HepG2 (cell line): Measurements from ENCODE around the gene CDKN1A. TPM values are rescaled to one million over a fixed set of nuclear protein-coding genes. Genes with fewer than 3 reads are reported as not detected.

Experiments
- ATAC-seq: fragments of 200-7000 bp; cut with Tn5 transposase; 3 replicates; pipeline ENCODE4 v1.9.1; 2020; ENCODE audit warnings: mild to moderate bottlenecking, moderate library complexity
- BruUV-seq: library from RNA; stranded (reverse); fragments of 400-500 nt; replicated peaks from 2 replicates; lab custom pipeline; 2021; lab: Mats Ljungman, UMichigan
- CTCF ChIA-PET: fragments of 300-600 bp; formaldehyde crosslinking; extraction: SDS; loops from one replicate; lab custom pipeline; 2021; ENCODE audit warnings: low total read pairs, inconsistent platforms, low intra/inter-chr PET ratio; lab: Yijun Ruan, JAX
- POLR2A ChIA-PET: fragments of 350-600 bp; sonication (Branson Sonifier 250); formaldehyde crosslinking; loops from one replicate; lab custom pipeline; 2020; ENCODE audit warnings: antibody characterized with exemption, inconsistent platforms; lab: Yijun Ruan, JAX
- DNase-seq: peaks from one replicate; pipeline ENCODE4 v3.0.0-alpha.2; 2015; ENCODE audit warnings: low spot score
- FAIRE-seq: peaks from 3 replicates; lab custom pipeline; 2011; peaks lifted over from hg19 to GRCh38; lab: Jason Lieb, UNC
- H2AFZ ChIP-seq: one replicate; pipeline ENCODE4 v1.6.1; 2011; ENCODE audit warnings: low read length, inconsistent platforms
- H3K27ac ChIP-seq: fragments of 300-600 bp; 3 replicates; pipeline ENCODE4 v1.8.0; 2011; ENCODE audit warnings: mixed run types, mild to moderate bottlenecking, mixed read lengths, low read length, inconsistent platforms; ENCODE audit not compliant: insufficient read depth; ENCODE audit errors: extremely low read length
- H3K27me3 ChIP-seq, 2 experiments: fragments of 200-600 bp in 1 of 2; 2 replicates in 1 of 2; 3 replicates in 1 of 2; pipeline versions ENCODE4 v1.6.0 to v1.8.0; 2011; ENCODE audit warnings: low read length in 2 of 2, mild to moderate bottlenecking in 2 of 2, moderate library complexity in 2 of 2, inconsistent platforms in 1 of 2; ENCODE audit not compliant: insufficient read depth in 2 of 2, control insufficient read depth in 1 of 2
- H3K36me3 ChIP-seq, 2 experiments: fragments of 200-600 bp in 1 of 2; replicated peaks in 1 of 2; 2 replicates in 1 of 2; 3 replicates in 1 of 2; pipeline versions ENCODE4 v1.5.1 to v1.8.0; 2011; ENCODE audit warnings: low read length in 2 of 2, inconsistent platforms in 1 of 2; ENCODE audit not compliant: insufficient read depth in 2 of 2, control insufficient read depth in 1 of 2
- H3K4me1 ChIP-seq: 2 replicates; pipeline ENCODE4 v1.5.1; 2012; ENCODE audit warnings: low read length, inconsistent platforms; ENCODE audit not compliant: insufficient read depth
- H3K4me2 ChIP-seq: 2 replicates; pipeline ENCODE4 v1.6.0; 2011; ENCODE audit warnings: low read depth, low read length, inconsistent platforms
- H3K4me3 ChIP-seq, 3 experiments: fragments of 200-600 bp in 1 of 3; sonication (generic), shearing (Covaris generic) in 1 of 3; replicated peaks in 1 of 3; 2 replicates each; pipeline ENCODE4 v1.5.1; 2011 to 2016; ENCODE audit warnings: low read length in 3 of 3, inconsistent platforms in 2 of 3, low read depth in 2 of 3, mild to moderate bottlenecking in 2 of 3, control low read depth in 1 of 3, mixed read lengths in 1 of 3; ENCODE audit not compliant: insufficient read depth in 1 of 3
- H3K79me2 ChIP-seq: one replicate; pipeline ENCODE4 v1.6.1; 2011; ENCODE audit warnings: low read length, inconsistent platforms; ENCODE audit not compliant: insufficient read depth
- H3K9ac ChIP-seq: 2 replicates; pipeline ENCODE4 v1.6.0; 2011; ENCODE audit warnings: mild to moderate bottlenecking, low read depth, low read length, inconsistent platforms; ENCODE audit not compliant: insufficient read depth
- H3K9me3 ChIP-seq: 2 replicates; pipeline ENCODE4 v1.5.1; 2012; ENCODE audit warnings: mild to moderate bottlenecking, low read length
- H4K20me1 ChIP-seq: 2 replicates; pipeline ENCODE4 v1.6.0; 2011; ENCODE audit warnings: inconsistent platforms, mild to moderate bottlenecking, low read length, moderate library complexity; ENCODE audit not compliant: insufficient read depth
- ARNT2 ChIP-seq: sonication (generic); formaldehyde crosslinking; IDR thresholded peaks from 2 replicates; pipeline ENCODE4 v1.8.0; 2022; ENCODE audit warnings: mild to moderate bottlenecking, low read depth, missing genetic modification reagents, moderate library complexity
- CHD4 ChIP-seq: fragments of 200-600 bp; sonication (generic); IDR thresholded peaks from 2 replicates; pipeline ENCODE4 v1.7.0; 2017; ENCODE audit warnings: mild to moderate bottlenecking, low read length, borderline replicate concordance
- FOXP4 ChIP-seq: sonication (generic); formaldehyde crosslinking; IDR thresholded peaks from 2 replicates; pipeline ENCODE4 v1.4.0; 2020; ENCODE audit warnings: missing genetic modification reagents
- TBX3 ChIP-seq: fragments of 450-650 bp; IDR thresholded peaks from 2 replicates; pipeline ENCODE4 v1.6.1; 2017; ENCODE audit warnings: antibody characterized with exemption, mild to moderate bottlenecking, inconsistent platforms, borderline replicate concordance
- ZNF230 ChIP-seq: sonication (generic); formaldehyde crosslinking; IDR thresholded peaks from 2 replicates; pipeline ENCODE4 v1.4.0; 2020; ENCODE audit warnings: mild to moderate bottlenecking, missing genetic modification reagents
- WGBS: methylation state at CpG from one replicate; pipeline ENCODE4 v1.1.6; 2017; ENCODE audit warnings: low lambda C conversion rate; 5-methylcytosine and 5-hydroxymethylcytosine counted together
- in situ Hi-C: cut with HindIII; loops from 2 replicates; pipeline ENCODE4 v1.10.0; 2017; ENCODE audit warnings: low pct_unique_long_range_greater_than_20kb; ENCODE audit not compliant: extremely low pct_ligation_motif_present
- intact Hi-C: fragments of 100-400 bp; cut with micrococcal nuclease; formaldehyde crosslinking; loops from one replicate; pipeline ENCODE4 v1.10.0; 2022; ENCODE audit not compliant: unreplicated experiment
- polyA plus RNA-seq, 8 experiments: library from polyadenylated mRNA; depleted of rRNA in 3 of 8; stranded (reverse) in 7 of 8; unstranded in 1 of 8; fragments of >200 nt; fragmentation: Illumina TruSeq in 4 of 8; extraction: Trizol in 4 of 8; gene quantifications; 2 replicates each; pipeline versions ENCODE4 v1.2.1 to v1.2.3, GENCODE V29; 2011 to 2016; ENCODE audit warnings: low read depth in 4 of 8, missing spikeins in 1 of 8, mixed read lengths in 1 of 8; ENCODE audit not compliant: insufficient read depth in 1 of 8
- total RNA-seq, 5 experiments: library from RNA; depleted of rRNA; stranded (reverse); fragments of >200 nt; fragmentation: Illumina TruSeq; extraction: Trizol; gene quantifications; 2 replicates each; pipeline ENCODE4 v1.2.3, GENCODE V29; 2016; ENCODE audit warnings: low read depth in 1 of 5
- TF ChIP-seq, protein P1 (sequence below): sonication (generic); formaldehyde crosslinking; conservative IDR thresholded peaks from 2 replicates; pipeline ENCODE4 v1.8.0; 2022; ENCODE audit warnings: missing genetic modification reagents
- TF ChIP-seq, protein P2 (sequence below): sonication (generic); formaldehyde crosslinking; IDR thresholded peaks from 2 replicates; pipeline ENCODE4 v1.4.0; 2020; ENCODE audit warnings: mild to moderate bottlenecking, missing genetic modification reagents
- TF ChIP-seq, protein P3 (sequence below): sonication (generic); formaldehyde crosslinking; IDR thresholded peaks from 2 replicates; pipeline ENCODE4 v1.8.1; 2023; ENCODE audit warnings: mild to moderate bottlenecking, missing genetic modification reagents, borderline replicate concordance
- TF ChIP-seq, protein P4 (sequence below): IDR thresholded peaks from 2 replicates; pipeline ENCODE4 v1.6.1; 2016; ENCODE audit warnings: mild to moderate bottlenecking
- TF ChIP-seq, protein P5 (sequence below): IDR thresholded peaks from 2 replicates; pipeline ENCODE4 v1.6.1; 2016; ENCODE audit warnings: control low read depth

Gene CDKN1A
- total and polyA plus RNA-seq, 2 of the 13 experiments (the other 11 are each of a cell fraction or from before 2014, with no cell fraction given), result 60.7 to 92.1 TPM

DNA sequence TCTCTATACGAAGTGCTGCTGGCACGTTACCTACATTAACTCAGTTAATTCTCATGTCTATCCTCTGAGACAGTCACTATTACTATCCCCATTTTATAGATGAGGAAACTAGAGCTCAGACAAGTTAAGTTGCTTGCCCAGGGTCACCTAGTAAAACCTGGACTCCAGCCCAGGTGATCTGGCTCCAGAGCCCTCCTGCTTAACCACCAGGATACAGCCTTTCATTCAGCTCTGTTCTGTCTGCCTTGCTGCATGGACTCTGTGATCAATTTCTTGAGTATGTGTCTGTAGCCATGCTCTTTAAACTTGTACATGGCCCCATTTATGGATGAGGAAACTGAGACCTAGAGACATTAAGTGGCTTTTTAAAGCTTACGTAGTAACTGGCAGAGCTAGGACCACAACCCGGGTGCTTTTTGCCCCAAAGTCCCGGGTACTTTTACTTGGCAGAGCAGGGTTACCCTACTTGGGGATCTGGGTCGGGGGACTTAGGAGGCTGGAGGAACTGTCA is 4.7 kb downstream of the CDKN1A start (continued):
- TF ChIP-seq, protein P1, sequence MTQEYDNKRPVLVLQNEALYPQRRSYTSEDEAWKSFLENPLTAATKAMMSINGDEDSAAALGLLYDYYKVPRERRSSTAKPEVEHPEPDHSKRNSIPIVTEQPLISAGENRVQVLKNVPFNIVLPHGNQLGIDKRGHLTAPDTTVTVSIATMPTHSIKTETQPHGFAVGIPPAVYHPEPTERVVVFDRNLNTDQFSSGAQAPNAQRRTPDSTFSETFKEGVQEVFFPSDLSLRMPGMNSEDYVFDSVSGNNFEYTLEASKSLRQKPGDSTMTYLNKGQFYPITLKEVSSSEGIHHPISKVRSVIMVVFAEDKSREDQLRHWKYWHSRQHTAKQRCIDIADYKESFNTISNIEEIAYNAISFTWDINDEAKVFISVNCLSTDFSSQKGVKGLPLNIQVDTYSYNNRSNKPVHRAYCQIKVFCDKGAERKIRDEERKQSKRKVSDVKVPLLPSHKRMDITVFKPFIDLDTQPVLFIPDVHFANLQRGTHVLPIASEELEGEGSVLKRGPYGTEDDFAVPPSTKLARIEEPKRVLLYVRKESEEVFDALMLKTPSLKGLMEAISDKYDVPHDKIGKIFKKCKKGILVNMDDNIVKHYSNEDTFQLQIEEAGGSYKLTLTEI, result 0 out of 2 replicates have a peak, but pooled peaks have one; percentile 3
- TF ChIP-seq, protein P2, sequence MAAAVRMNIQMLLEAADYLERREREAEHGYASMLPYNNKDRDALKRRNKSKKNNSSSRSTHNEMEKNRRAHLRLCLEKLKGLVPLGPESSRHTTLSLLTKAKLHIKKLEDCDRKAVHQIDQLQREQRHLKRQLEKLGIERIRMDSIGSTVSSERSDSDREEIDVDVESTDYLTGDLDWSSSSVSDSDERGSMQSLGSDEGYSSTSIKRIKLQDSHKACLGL, result 0 out of 2 replicates have a peak, but pooled peaks have one; percentile 13
- TF ChIP-seq, protein P3, sequence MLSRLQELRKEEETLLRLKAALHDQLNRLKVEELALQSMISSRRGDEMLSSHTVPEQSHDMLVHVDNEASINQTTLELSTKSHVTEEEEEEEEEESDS (CRISPR knock-in tag), result 0 out of 2 replicates have a peak, but pooled peaks have one; percentile 20
- TF ChIP-seq CHD4, result peak; percentile 64; the same call in 1 of the 2 replicates
- TF ChIP-seq ZNF230 (CRISPR knock-in tag), result no peak

DNA sequence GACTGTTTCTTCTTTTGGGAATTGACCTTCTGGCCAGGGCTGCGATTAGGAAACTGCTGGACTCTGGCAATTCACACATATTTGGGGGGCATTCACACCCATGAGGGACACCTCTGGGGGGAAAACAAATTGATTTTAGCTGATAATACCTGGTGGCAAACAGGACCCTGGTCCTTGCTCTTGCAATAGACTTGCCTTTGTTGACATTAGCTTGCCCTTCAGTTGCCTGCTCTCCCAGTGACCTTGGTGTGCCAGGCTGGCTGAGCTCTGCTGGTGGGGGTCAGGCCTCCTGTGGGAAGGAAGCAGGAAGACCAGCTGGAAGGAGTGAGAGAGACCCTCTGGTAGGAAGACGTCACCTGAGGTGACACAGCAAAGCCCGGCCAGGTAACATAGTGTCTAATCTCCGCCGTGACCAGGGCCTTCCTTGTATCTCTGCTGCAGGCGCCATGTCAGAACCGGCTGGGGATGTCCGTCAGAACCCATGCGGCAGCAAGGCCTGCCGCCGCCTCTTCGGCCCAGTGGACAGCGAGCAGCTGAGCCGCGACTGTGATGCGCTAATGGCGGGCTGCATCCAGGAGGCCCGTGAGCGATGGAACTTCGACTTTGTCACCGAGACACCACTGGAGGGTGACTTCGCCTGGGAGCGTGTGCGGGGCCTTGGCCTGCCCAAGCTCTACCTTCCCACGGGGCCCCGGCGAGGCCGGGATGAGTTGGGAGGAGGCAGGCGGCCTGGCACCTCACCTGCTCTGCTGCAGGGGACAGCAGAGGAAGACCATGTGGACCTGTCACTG is 5.3 kb downstream of the CDKN1A start:
- intact Hi-C loops, result loop anchor here (5.0 kb wide), 1 partner anchor 38 kb away; no protein-coding TSS in a partner anchor
- BruUV-seq, result no TSS peak
- peak overlapping the region; percentile 4; the same call in 1 of the 2 replicates for H3K4me2 ChIP-seq
- WGBS, result 93% methylated on average over 25 of the region's 29 CpGs
- ATAC-seq (peak; percentile 12), FAIRE-seq (peak; percentile 87), DNase-seq (peak; percentile 83)
- ChIA-PET POLR2A (interaction anchor here (1.1 to 4.1 kb wide), 2 partner anchors 17 to 41 kb away, joined by 7 to 29 read pairs; no protein-coding TSS in a partner anchor), CTCF (no interaction called here)
- H3K27me3 ChIP-seq, result peaks cover 0 to 6% of the 10 kb centered on the region in 2 experiments; a peak in 2 of 5 replicates
- in situ Hi-C loops, result loop anchor here (5.0 kb wide), 1 partner anchor 62 kb away; no protein-coding TSS in a partner anchor
- H3K4me1 ChIP-seq, result peaks cover 36% of the 10 kb centered on the region
- H3K27ac ChIP-seq, result no peak overlapping the region
- H3K4me3 ChIP-seq, result no peak overlapping the region
- H4K20me1 ChIP-seq, result peaks cover 86% of the 10 kb centered on the region
- H2AFZ ChIP-seq, result no peak overlapping the region
- peaks cover 29 to 49% of the 10 kb centered on the region in 2 experiments for H3K36me3 ChIP-seq
- H3K79me2 ChIP-seq, result peaks cover 38% of the 10 kb centered on the region
- H3K9me3 ChIP-seq, result no peaks in the 10 kb centered on the region
- H3K9ac ChIP-seq, result no peak overlapping the region
- TF ChIP-seq, protein P4, sequence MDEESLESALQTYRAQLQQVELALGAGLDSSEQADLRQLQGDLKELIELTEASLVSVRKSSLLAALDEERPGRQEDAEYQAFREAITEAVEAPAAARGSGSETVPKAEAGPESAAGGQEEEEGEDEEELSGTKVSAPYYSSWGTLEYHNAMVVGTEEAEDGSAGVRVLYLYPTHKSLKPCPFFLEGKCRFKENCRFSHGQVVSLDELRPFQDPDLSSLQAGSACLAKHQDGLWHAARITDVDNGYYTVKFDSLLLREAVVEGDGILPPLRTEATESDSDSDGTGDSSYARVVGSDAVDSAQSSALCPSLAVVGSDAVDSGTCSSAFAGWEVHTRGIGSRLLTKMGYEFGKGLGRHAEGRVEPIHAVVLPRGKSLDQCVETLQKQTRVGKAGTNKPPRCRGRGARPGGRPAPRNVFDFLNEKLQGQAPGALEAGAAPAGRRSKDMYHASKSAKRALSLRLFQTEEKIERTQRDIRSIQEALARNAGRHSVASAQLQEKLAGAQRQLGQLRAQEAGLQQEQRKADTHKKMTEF (CRISPR knock-in tag), result peak; percentile 95
- TF ChIP-seq FOXP4 (CRISPR knock-in tag) (peak; percentile 88), TBX3 (peak; percentile 100), ARNT2 (CRISPR knock-in tag) (0 out of 2 replicates have a peak, but pooled peaks have one; percentile 73)
- TF ChIP-seq, protein P5, sequence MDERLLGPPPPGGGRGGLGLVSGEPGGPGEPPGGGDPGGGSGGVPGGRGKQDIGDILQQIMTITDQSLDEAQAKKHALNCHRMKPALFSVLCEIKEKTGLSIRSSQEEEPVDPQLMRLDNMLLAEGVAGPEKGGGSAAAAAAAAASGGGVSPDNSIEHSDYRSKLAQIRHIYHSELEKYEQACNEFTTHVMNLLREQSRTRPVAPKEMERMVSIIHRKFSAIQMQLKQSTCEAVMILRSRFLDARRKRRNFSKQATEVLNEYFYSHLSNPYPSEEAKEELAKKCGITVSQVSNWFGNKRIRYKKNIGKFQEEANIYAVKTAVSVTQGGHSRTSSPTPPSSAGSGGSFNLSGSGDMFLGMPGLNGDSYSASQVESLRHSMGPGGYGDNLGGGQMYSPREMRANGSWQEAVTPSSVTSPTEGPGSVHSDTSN (CRISPR knock-in tag), result no peak
